ENCODE data around the gene EGLN3. TPM values are rescaled to one million over a fixed set of nuclear protein-coding genes. Genes with fewer than 3 reads are reported as not detected.

EGLN3 gene
- total and polyA plus RNA-seq, 2 donors (not counting 3 experiments of a cell fraction or from before 2014, with no cell fraction given) = 0.20 TPM; not detected in 1

DNA sequence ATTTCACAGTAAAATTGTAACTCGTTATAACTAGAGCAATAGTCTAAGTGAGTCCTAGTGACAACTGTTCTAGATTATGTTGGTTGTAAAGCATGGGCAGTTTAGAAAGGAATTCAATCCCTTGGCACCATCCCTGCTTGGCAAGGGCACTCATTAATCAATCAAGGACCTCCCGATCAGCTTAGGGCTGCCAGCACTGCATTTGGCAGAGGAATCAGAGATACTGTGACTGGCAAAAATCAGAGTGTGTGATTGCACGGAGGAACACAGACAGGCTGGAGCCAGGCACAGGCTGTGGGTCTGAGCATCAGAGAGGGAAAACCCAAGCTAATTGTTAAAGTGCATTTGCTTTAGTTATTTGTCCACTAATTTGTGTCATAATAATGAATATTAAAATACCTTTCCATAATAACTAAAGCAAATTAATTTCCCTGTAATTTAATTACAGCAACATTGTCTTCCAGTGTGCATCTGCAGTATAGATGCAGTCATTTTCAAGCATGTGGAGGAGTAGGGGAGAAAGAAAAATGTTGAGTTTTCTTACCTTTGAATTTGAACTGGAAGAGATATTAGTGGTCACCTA is 3.2 kb upstream of the EGLN3 start:
- ChIA-PET POLR2A (no interaction called here), CTCF (no interaction called here)
- no peaks in the 10 kb centered on the region for H3K9me3 ChIP-seq (replicated peaks; ENCODE audit: control insufficient read depth, insufficient read depth, low read length)
- H3K36me3 ChIP-seq (ENCODE audit: control insufficient read depth in 2 of 2, extremely low read depth in 1 of 2, insufficient read depth in 2 of 2, low read length in 2 of 2) = no peaks in the 10 kb centered on the region
- no TSS peak for BruUV-seq (replicated peaks)
- no peaks in the 10 kb centered on the region for H4K20me1 ChIP-seq (replicated peaks; ENCODE audit: control insufficient read depth, extremely low read depth, insufficient read depth, low read length)
- no peaks in the 10 kb centered on the region for H3K9me1 ChIP-seq (replicated peaks; ENCODE audit: control insufficient read depth, extremely low read depth, insufficient read depth, low read length)
- peaks cover 10% of the 10 kb centered on the region for H3K4me1 ChIP-seq (ENCODE audit: control insufficient read depth, extremely low read depth, insufficient read depth, low read length)
- no peak overlapping the region for H3K27ac ChIP-seq (ENCODE audit: insufficient read depth, low read depth, low read length)
- no peaks in the 10 kb centered on the region for H3K79me2 ChIP-seq (ENCODE audit: control insufficient read depth, insufficient read depth, low read length)
- dilution Hi-C loops (cut with MboI; ENCODE audit: extremely low pct_ligation_motif_present, low sequenced_read_pairs) = no loop called here
- TF ChIP-seq CTCF (IDR thresholded peaks at IDR 0.05; ENCODE audit: extremely low read depth in 1 of 2, insufficient read depth in 1 of 2, low read depth in 1 of 2, low read length in 2 of 2) (no peak), EZH2 (IDR thresholded peaks at IDR 0.05; ENCODE audit: borderline replicate concordance, low read depth, low read length, severe bottlenecking) (no peak), FOS (IDR thresholded peaks at IDR 0.05; ENCODE audit: borderline replicate concordance, insufficient read depth, low read length) (no peak), POLR2AphosphoS5 (IDR thresholded peaks at IDR 0.05; ENCODE audit: insufficient read depth, low read depth, low read length) (no peak), POLR2A (IDR thresholded peaks at IDR 0.05; ENCODE audit: low read depth, low read length) (no peak), GATA2 (IDR thresholded peaks at IDR 0.05; ENCODE audit: insufficient read depth, insufficient read length, low read depth, low read length) (no peak), JUN (IDR thresholded peaks at IDR 0.05; ENCODE audit: borderline replicate concordance, insufficient read depth, insufficient read length, low read depth) (no peak), MYC (IDR thresholded peaks at IDR 0.05; ENCODE audit: low read depth, low read length) (no peak)
- TF ChIP-seq, protein P1, sequence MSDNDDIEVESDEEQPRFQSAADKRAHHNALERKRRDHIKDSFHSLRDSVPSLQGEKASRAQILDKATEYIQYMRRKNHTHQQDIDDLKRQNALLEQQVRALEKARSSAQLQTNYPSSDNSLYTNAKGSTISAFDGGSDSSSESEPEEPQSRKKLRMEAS (IDR thresholded peaks at IDR 0.05; ENCODE audit: insufficient read depth, insufficient read length) = no peak
- H3K4me3 ChIP-seq (replicated peaks in 1 of 3; ENCODE audit: insufficient read depth in 1 of 3, low read depth in 1 of 3, low read length in 3 of 3) = no peak overlapping the region
- FAIRE-seq (no peak), DNase-seq (ENCODE audit: low read depth, low spot score) (no peak)
- intact Hi-C loops (cut with micrococcal nuclease) = no loop called here
- no peak overlapping the region for H2AFZ ChIP-seq (ENCODE audit: low read depth, low read length)
- H3K4me2 ChIP-seq (ENCODE audit: insufficient read depth, low read length) = no peak overlapping the region
- no peak overlapping the region for H3K9ac ChIP-seq (replicated peaks; ENCODE audit: extremely low read depth, insufficient read depth, low read length)
- H3K27me3 ChIP-seq (ENCODE audit: control insufficient read depth in 2 of 2, insufficient read depth in 2 of 2, low read length in 2 of 2) = peaks cover 29 to 47% of the 10 kb centered on the region in 2 experiments

Measured in endothelial cell of umbilical vein (primary cell).